Keratinocyte (primary cell): ENCODE results near the gene FJX1. TPM values are rescaled to one million over a fixed set of nuclear protein-coding genes. Genes with fewer than 3 reads are reported as not detected.

Source experiments
- DNase-seq: peaks from one replicate; pipeline ENCODE4 v3.0.0-alpha.2; 2011; ENCODE audit warnings: low read depth, missing footprints, low spot score
- FAIRE-seq: peaks from 2 replicates; lab custom pipeline; 2011; peaks lifted over from hg19 to GRCh38; lab: Jason Lieb, UNC
- H2AFZ ChIP-seq: 2 replicates; pipeline ENCODE4 v1.6.0; 2012; ENCODE audit warnings: low read length, control low read depth, inconsistent platforms; ENCODE audit not compliant: control insufficient read depth
- H3K27ac ChIP-seq: 2 replicates; pipeline ENCODE4 v1.5.1; 2011; ENCODE audit warnings: low read length; ENCODE audit not compliant: control insufficient read depth, insufficient read depth
- H3K27me3 ChIP-seq: 3 replicates; pipeline ENCODE4 v1.6.0; 2011; ENCODE audit warnings: low read length; ENCODE audit not compliant: control insufficient read depth, insufficient read depth; ENCODE audit errors: extremely low read depth
- H3K36me3 ChIP-seq, 2 experiments: 2 replicates in 1 of 2; 3 replicates in 1 of 2; pipeline ENCODE4 v1.5.1; 2011; ENCODE audit warnings: low read length in 2 of 2, mild to moderate bottlenecking in 1 of 2; ENCODE audit not compliant: control insufficient read depth in 2 of 2, insufficient read depth in 2 of 2; ENCODE audit errors: extremely low read depth in 1 of 2
- H3K4me1 ChIP-seq: 3 replicates; pipeline ENCODE4 v1.5.1; 2011; ENCODE audit warnings: low read length; ENCODE audit not compliant: control insufficient read depth, insufficient read depth; ENCODE audit errors: extremely low read depth
- H3K4me2 ChIP-seq: 3 replicates; pipeline ENCODE4 v1.6.0; 2011; ENCODE audit warnings: low read depth, low read length; ENCODE audit not compliant: control insufficient read depth, insufficient read depth; ENCODE audit errors: extremely low read depth
- H3K4me3 ChIP-seq, 3 experiments: fragments of 200-600 bp in 1 of 3; sonication (generic) in 1 of 3; 2 replicates in 2 of 3; 3 replicates in 1 of 3; pipeline ENCODE4 v1.5.1; 2011 to 2016; ENCODE audit warnings: low read length in 3 of 3, mild to moderate bottlenecking in 3 of 3, control low read depth in 2 of 3, inconsistent platforms in 1 of 3, low read depth in 1 of 3, mixed read lengths in 1 of 3, mixed run types in 1 of 3, moderate library complexity in 1 of 3; ENCODE audit not compliant: control insufficient read depth in 2 of 3, insufficient read depth in 2 of 3; ENCODE audit errors: extremely low read depth in 1 of 3
- H3K79me2 ChIP-seq: 2 replicates; pipeline ENCODE4 v1.6.0; 2012; ENCODE audit warnings: low read length; ENCODE audit not compliant: control insufficient read depth, insufficient read depth
- H3K9ac ChIP-seq: 3 replicates; pipeline ENCODE4 v1.6.0; 2011; ENCODE audit warnings: low read length; ENCODE audit not compliant: control insufficient read depth, insufficient read depth; ENCODE audit errors: extremely low read depth
- H3K9me1 ChIP-seq: 3 replicates; pipeline ENCODE4 v1.6.0; 2011; ENCODE audit warnings: low read length; ENCODE audit not compliant: control insufficient read depth, insufficient read depth; ENCODE audit errors: extremely low read depth
- H3K9me3 ChIP-seq: 2 replicates; pipeline ENCODE4 v1.5.1; 2012; ENCODE audit warnings: low read depth, low read length; ENCODE audit not compliant: control insufficient read depth
- H4K20me1 ChIP-seq: 3 replicates; pipeline ENCODE4 v1.6.0; 2011; ENCODE audit warnings: low read length; ENCODE audit not compliant: control insufficient read depth, insufficient read depth; ENCODE audit errors: extremely low read depth
- EZH2 ChIP-seq: IDR thresholded peaks from one replicate; pipeline ENCODE4 v1.6.1; 2012; ENCODE audit warnings: inconsistent platforms, mild to moderate bottlenecking, low read length, moderate library complexity
- dilution Hi-C: fragments of 300-500 bp; cut with MboI; formaldehyde crosslinking; loops from one replicate; pipeline ENCODE4 v1.7.0; 2020; ENCODE audit warnings: low sequenced_read_pairs; ENCODE audit not compliant: extremely low pct_ligation_motif_present
- polyA plus RNA-seq, 5 experiments: library from polyadenylated mRNA; depleted of rRNA in 3 of 5; stranded (reverse) in 3 of 5; stranded (forward) in 1 of 5; unstranded in 1 of 5; fragments of >200 nt; gene quantifications; 1 replicate in 1 of 5; 2 replicates in 3 of 5; 3 replicates in 1 of 5; pipeline versions ENCODE4 v1.2.1 to v1.2.3, GENCODE V29; 2011 to 2012; ENCODE audit warnings: missing spikeins in 2 of 5, low read depth in 1 of 5, low replicate concordance in 1 of 5
- TF ChIP-seq, protein P1 (sequence below), 3 experiments: IDR thresholded peaks in 1 of 3; conservative IDR thresholded peaks in 1 of 3; optimal IDR thresholded peaks in 1 of 3; 2 replicates in 2 of 3; 3 replicates in 1 of 3; pipeline versions ENCODE3 to v1.5.1; 2011; ENCODE audit warnings: low read length in 3 of 3, mild to moderate bottlenecking in 3 of 3, moderate library complexity in 2 of 3, control low read depth in 1 of 3, inconsistent platforms in 1 of 3; ENCODE audit not compliant: insufficient read depth in 2 of 3; ENCODE audit errors: extremely low read depth in 1 of 3

Gene FJX1
- polyA plus RNA-seq, 1 donor (not counting 4 experiments of a cell fraction or from before 2014, with no cell fraction given) = 19.7 TPM

DNA sequence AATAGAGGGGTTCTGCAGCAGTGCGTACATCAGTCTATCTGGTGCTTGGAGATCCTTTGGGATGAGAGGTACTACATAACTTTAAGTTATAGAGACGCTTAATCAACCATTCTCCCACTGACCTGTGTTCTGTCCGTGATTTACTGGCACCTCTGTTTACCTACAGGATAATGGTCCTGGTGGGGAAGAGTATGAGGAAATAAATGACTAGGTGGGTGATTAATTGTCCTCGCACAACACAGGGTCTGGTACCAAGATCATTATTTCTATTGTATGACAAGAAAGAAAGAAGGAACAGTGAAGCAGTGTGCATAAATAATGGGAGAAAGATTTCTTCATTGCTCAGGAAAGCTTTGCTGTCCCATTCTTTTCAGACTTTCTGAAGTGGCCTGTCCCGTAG lies 32.8 kb upstream of the FJX1 start:
- FAIRE-seq (no peak), DNase-seq (no peak)
- H3K9me1 ChIP-seq = no peaks in the 10 kb centered on the region
- peaks cover 50% of the 10 kb centered on the region for H3K4me1 ChIP-seq
- H3K27ac ChIP-seq = no peak overlapping the region
- no peaks in the 10 kb centered on the region for H3K79me2 ChIP-seq
- H2AFZ ChIP-seq = no peak overlapping the region
- H3K9ac ChIP-seq = no peak overlapping the region
- no peaks in the 10 kb centered on the region for H4K20me1 ChIP-seq
- H3K36me3 ChIP-seq = no peaks in the 10 kb centered on the region
- TF ChIP-seq EZH2 = no peak
- TF ChIP-seq, protein P1, sequence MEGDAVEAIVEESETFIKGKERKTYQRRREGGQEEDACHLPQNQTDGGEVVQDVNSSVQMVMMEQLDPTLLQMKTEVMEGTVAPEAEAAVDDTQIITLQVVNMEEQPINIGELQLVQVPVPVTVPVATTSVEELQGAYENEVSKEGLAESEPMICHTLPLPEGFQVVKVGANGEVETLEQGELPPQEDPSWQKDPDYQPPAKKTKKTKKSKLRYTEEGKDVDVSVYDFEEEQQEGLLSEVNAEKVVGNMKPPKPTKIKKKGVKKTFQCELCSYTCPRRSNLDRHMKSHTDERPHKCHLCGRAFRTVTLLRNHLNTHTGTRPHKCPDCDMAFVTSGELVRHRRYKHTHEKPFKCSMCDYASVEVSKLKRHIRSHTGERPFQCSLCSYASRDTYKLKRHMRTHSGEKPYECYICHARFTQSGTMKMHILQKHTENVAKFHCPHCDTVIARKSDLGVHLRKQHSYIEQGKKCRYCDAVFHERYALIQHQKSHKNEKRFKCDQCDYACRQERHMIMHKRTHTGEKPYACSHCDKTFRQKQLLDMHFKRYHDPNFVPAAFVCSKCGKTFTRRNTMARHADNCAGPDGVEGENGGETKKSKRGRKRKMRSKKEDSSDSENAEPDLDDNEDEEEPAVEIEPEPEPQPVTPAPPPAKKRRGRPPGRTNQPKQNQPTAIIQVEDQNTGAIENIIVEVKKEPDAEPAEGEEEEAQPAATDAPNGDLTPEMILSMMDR (optimal IDR thresholded peaks at IDR 0.05 in 1 of 3, IDR thresholded peaks at IDR 0.05 in 1 of 3, conservative IDR thresholded peaks at IDR 0.05 in 1 of 3; ENCODE audit: extremely low read depth in 1 of 3, insufficient read depth in 2 of 3, low read length in 3 of 3) = no peak
- dilution Hi-C loops = no loop called here
- no peak overlapping the region for H3K4me3 ChIP-seq
- H3K9me3 ChIP-seq = no peaks in the 10 kb centered on the region
- H3K4me2 ChIP-seq = no peak overlapping the region
- no peaks in the 10 kb centered on the region for H3K27me3 ChIP-seq

DNA sequence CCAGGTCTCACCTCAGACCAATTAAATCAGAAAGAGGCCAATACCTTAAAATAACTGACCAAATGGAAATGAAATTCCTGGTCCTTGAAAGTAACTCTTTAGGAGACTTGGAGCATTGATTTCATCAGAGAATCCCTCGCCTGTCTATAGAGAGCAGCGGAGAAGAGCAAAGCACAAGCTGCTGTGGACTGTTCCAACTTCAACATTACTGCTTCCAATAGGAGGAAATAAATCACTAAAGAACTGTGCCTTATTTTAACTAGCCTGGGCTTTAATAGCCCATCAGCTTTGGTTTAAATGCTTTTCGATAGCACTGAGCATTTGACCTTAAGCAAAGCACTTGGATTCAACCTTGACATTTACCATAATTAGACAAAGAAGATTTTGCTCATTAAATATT lies 32.0 kb upstream of the FJX1 start:
- no peak overlapping the region for H2AFZ ChIP-seq
- peak overlapping the region; percentile 46 for H3K4me2 ChIP-seq
- no peaks in the 10 kb centered on the region for H3K79me2 ChIP-seq
- no peaks in the 10 kb centered on the region for H3K9me3 ChIP-seq
- dilution Hi-C loops = no loop called here
- H4K20me1 ChIP-seq = no peaks in the 10 kb centered on the region
- TF ChIP-seq, protein P1 (optimal IDR thresholded peaks at IDR 0.05 in 1 of 3, IDR thresholded peaks at IDR 0.05 in 1 of 3, conservative IDR thresholded peaks at IDR 0.05 in 1 of 3; ENCODE audit: extremely low read depth in 1 of 3, insufficient read depth in 2 of 3, low read length in 3 of 3) = no peak
- no peak for TF ChIP-seq EZH2
- DNase-seq = no peak
- peak; percentile 49 for FAIRE-seq
- H3K9me1 ChIP-seq = no peaks in the 10 kb centered on the region
- H3K27me3 ChIP-seq = no peaks in the 10 kb centered on the region
- H3K4me3 ChIP-seq = no peak overlapping the region
- H3K27ac ChIP-seq = no peak overlapping the region
- H3K4me1 ChIP-seq = peaks cover 51% of the 10 kb centered on the region
- H3K9ac ChIP-seq = no peak overlapping the region
- H3K36me3 ChIP-seq = no peaks in the 10 kb centered on the region
